ENCODE results near the gene COL23A1. TPM values are rescaled to one million over a fixed set of nuclear protein-coding genes. Genes with fewer than 3 reads are reported as not detected.

The COL23A1 gene
- total RNA-seq, 1 donor from 2014 or later = 0.12 TPM

DNA sequence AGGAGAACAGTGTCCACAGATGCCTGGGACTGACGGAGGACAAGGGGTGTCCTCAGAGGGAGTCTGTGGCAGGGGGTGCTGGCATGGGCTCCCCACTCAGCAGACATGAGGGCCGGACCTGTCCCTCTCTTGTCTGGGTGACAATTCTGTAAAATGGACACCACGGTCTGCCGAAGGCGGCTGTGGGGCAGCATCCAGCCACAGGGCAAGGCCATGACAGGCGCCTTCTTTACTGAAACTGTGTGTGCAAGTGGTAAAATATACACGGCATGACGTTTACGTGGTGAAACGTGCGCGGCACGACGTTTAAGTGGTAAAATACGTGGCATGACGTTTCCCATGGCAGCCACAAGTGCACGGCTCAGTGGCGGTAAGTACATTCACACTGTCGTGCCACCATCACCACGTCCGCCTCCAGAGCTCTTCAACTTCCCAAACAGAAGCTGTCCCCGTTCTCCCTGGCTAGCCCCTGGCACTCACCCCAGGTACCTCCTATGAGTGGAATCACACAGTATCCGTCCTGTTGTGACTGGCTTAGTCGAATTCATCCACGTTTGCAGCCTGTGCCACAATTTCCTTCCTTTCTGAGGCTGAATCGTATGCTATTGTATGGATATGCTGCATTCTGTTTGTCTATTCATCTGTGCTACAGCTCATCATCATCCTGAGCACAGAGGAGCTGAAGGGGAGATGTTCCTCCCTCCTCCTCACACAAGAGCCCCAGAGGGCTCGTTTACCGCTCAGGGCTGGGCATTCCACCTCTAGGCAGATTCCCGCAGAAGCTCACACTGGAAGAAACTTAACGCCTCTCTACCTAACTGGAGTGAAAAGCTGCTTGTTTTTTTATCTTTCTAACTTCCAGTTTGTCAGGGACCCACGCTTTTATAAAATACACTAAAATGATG, 52.5 kb downstream of the COL23A1 start:
- no peaks in the 10 kb centered on the region for H3K36me3 Mint-ChIP-seq (ENCODE audit: low read depth)
- H3K4me1 Mint-ChIP-seq (ENCODE audit: low read depth) = peaks cover 20% of the 10 kb centered on the region
- no peaks in the 10 kb centered on the region for H3K27me3 Mint-ChIP-seq (ENCODE audit: low read depth)
- H3K27ac Mint-ChIP-seq (ENCODE audit: unreplicated experiment) = no peak overlapping the region
- no peak overlapping the region for H3K4me3 Mint-ChIP-seq (ENCODE audit: unreplicated experiment)
- TF ChIP-seq, protein P1, sequence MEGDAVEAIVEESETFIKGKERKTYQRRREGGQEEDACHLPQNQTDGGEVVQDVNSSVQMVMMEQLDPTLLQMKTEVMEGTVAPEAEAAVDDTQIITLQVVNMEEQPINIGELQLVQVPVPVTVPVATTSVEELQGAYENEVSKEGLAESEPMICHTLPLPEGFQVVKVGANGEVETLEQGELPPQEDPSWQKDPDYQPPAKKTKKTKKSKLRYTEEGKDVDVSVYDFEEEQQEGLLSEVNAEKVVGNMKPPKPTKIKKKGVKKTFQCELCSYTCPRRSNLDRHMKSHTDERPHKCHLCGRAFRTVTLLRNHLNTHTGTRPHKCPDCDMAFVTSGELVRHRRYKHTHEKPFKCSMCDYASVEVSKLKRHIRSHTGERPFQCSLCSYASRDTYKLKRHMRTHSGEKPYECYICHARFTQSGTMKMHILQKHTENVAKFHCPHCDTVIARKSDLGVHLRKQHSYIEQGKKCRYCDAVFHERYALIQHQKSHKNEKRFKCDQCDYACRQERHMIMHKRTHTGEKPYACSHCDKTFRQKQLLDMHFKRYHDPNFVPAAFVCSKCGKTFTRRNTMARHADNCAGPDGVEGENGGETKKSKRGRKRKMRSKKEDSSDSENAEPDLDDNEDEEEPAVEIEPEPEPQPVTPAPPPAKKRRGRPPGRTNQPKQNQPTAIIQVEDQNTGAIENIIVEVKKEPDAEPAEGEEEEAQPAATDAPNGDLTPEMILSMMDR (IDR thresholded peaks at IDR 0.05) = no peak
- no peaks in the 10 kb centered on the region for H3K9me3 Mint-ChIP-seq (ENCODE audit: low read depth)
- DNase-seq (ENCODE audit: low spot score) = peak; percentile 78

DNA sequence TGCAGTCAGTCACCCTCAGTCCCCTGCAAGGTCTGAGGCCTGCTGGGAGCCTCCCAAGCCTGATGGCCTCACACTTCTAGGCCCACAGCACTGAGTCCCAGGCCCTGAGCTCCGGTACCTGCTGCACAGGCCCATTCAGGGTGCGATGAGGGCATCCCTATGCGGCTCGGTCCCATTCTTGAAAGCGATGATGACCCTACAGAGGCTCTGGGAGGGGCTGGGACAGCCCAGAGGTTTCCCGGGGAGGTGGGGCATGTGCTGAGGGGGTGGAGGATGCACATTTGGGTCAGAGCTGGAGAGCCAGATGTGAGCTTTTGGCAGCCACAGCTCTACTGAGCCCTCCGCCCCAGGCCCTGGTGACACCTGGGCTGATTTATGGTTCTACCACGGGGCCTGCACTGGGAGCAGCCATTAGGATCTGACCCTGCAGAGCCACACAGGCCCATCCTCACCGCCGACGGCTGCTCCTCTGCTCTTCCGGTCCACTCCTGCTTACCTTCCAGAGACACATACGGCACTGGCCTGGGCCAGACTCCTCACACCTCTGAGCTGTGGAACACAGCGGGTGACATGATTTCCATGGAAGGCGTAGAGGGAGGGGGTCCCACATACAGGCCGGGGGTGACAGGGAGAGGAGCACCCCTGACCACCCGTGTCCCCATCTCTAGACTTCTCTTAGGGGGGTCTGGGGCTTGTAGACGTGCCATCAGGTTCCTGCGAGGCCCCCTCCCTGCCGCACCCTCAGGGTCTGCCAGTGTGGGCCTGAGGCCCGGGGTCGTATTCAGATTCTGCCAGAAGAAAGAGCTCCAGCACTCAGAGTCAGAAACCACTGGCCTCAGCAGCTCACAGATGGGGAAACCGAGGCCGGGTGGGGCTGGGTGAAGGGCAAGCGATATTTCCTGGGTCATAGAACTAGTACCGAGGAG, 53.4 kb downstream of the COL23A1 start:
- H3K4me3 Mint-ChIP-seq (ENCODE audit: unreplicated experiment) = no peak overlapping the region

DNA sequence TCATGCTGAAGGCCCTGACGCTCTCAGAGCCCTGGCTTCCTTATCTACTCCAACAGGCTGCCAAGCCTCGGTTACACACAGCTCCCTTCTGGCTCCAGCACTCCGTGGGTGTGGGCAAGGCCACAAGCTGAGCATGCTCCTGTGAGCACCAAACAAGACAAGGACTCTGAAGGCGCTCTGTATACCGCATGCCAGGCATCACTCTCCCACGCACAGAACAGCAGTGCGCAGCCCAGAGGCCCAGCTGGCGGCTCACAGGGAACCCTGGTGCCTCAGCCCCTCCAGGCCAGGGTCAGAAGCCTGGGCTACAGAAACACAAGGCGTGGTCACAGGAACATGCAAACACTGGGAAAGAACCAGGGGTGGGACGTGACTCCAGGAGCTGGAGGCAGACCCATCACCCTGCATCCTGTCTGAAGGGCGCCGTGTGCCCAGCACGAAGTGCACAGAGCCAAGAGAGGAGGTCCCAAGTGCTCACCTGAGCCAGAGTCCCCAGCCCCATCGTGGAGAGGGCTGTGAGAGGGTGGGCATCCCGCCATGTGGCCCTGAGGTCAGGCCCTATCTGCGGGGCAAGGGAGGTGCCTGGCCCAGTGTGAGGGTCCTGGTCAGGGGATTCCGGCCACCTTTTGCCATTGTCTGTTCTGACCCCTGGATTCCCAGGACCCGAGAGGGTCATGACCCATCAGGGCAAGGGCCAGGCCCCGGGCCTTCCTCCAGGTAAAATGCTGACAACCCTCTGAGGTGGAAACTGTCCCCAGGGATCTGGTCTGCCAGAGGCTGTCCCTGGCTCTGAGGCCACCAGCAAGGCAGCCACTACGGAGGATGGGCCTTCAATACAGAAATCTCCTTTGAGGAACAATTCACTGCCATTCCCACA, 54.7 kb downstream of the COL23A1 start:
- Mint-ChIP-seq H3K36me3 (ENCODE audit: low read depth) (no peaks in the 10 kb centered on the region), H3K27me3 (ENCODE audit: low read depth) (no peaks in the 10 kb centered on the region), H3K4me1 (ENCODE audit: low read depth) (peaks cover 14% of the 10 kb centered on the region), H3K9me3 (ENCODE audit: low read depth) (no peaks in the 10 kb centered on the region), H3K4me3 (ENCODE audit: unreplicated experiment) (no peak overlapping the region), H3K27ac (ENCODE audit: unreplicated experiment) (no peak overlapping the region)
- no peak for DNase-seq (ENCODE audit: low spot score)
- TF ChIP-seq, protein P1 (IDR thresholded peaks at IDR 0.05) = no peak

More for the DNA sequence above, 53.4 kb downstream of the COL23A1 start:
- H3K9me3 Mint-ChIP-seq (ENCODE audit: low read depth) = no peaks in the 10 kb centered on the region
- no peak overlapping the region for H3K27ac Mint-ChIP-seq (ENCODE audit: unreplicated experiment)
- no peaks in the 10 kb centered on the region for H3K36me3 Mint-ChIP-seq (ENCODE audit: low read depth)
- TF ChIP-seq, protein P1 (IDR thresholded peaks at IDR 0.05) = no peak
- H3K4me1 Mint-ChIP-seq (ENCODE audit: low read depth) = peaks cover 14% of the 10 kb centered on the region
- no peaks in the 10 kb centered on the region for H3K27me3 Mint-ChIP-seq (ENCODE audit: low read depth)
- DNase-seq (ENCODE audit: low spot score) = no peak

DNA sequence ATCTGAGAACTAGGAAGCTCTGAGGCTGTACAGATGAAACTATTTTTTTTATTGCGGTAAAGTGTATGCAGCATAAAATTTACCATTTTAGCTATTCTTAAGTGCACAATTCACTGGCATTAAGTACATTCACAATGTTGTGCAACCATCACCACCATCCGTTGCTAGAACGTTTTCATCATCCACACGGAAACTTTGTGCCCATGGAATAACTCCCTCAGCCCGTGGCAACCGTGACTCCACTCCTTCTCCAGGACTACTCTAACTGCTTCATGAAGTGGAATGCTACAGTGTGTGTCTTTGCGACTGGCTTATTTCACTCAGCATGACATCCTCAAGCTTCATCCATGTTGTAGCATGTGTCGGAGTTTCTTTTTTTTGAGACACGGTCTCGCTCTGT, 57.1 kb downstream of the COL23A1 start:
- Mint-ChIP-seq H3K36me3 (ENCODE audit: low read depth) (no peaks in the 10 kb centered on the region), H3K9me3 (ENCODE audit: low read depth) (no peaks in the 10 kb centered on the region), H3K4me1 (ENCODE audit: low read depth) (peaks cover 5% of the 10 kb centered on the region), H3K27ac (ENCODE audit: unreplicated experiment) (no peak overlapping the region), H3K27me3 (ENCODE audit: low read depth) (no peaks in the 10 kb centered on the region), H3K4me3 (ENCODE audit: unreplicated experiment) (no peak overlapping the region)
- DNase-seq (ENCODE audit: low spot score) = no peak
- TF ChIP-seq, protein P1 (IDR thresholded peaks at IDR 0.05) = no peak

All from chondrocyte (in vitro differentiated cells).